Measurements from ENCODE around the gene BOD1.
"Not testable (repeated sequence)": the region's sequence is repeated elsewhere in the genome, so short reads cannot be mapped to it uniquely, and the experiment has no call there.

BOD1 gene

GRCh38 chr5:173590436-173591055 is 25.9 kb downstream of the BOD1 start:
- no peak overlapping the region for H3K4me3 ChIP-seq (ENCODE audit: low read length, poor library complexity, severe bottlenecking)
- H3K27me3 ChIP-seq (ENCODE audit: insufficient read depth, low read length, poor library complexity, severe bottlenecking): no peaks in the 10 kb centered on the region
- TF ChIP-seq EZH2phosphoT487 (IDR thresholded peaks at IDR 0.05; ENCODE audit: borderline replicate concordance) (no peak), CTCF (conservative IDR thresholded peaks at IDR 0.05; ENCODE audit: low read length) (no peak)
- H3K36me3 ChIP-seq (ENCODE audit: insufficient read depth, low read length): no peaks in the 10 kb centered on the region
- peaks cover 11% of the 10 kb centered on the region; the same call in 1 of the 2 replicates for H3K9me3 ChIP-seq (ENCODE audit: insufficient read depth, low read depth, low read length)
- H3K79me2 ChIP-seq (ENCODE audit: insufficient read depth, low read length): no peaks in the 10 kb centered on the region
- H3K9me2 ChIP-seq (replicated peaks; ENCODE audit: low read depth, low read length): no peaks in the 10 kb centered on the region
- no peak overlapping the region for H3K4me2 ChIP-seq (ENCODE audit: low read depth, low read length, poor library complexity, severe bottlenecking)
- no peaks in the 10 kb centered on the region for H3F3A ChIP-seq (ENCODE audit: low read depth)
- H4K20me1 ChIP-seq (ENCODE audit: insufficient read depth, low read length, poor library complexity, severe bottlenecking): no peaks in the 10 kb centered on the region
- H3K9ac ChIP-seq (ENCODE audit: low read depth, low read length, poor library complexity, severe bottlenecking): no peak overlapping the region
- no peaks in the 10 kb centered on the region for H3K4me1 ChIP-seq (ENCODE audit: insufficient read depth, low read length, poor library complexity, severe bottlenecking)
- H2AFZ ChIP-seq (ENCODE audit: low read length): no peak overlapping the region

GRCh38 chr5:173586133-173586532 is 30.3 kb downstream of the BOD1 start:
- H3K79me2 ChIP-seq (ENCODE audit: insufficient read depth, low read length); H3K9me3 ChIP-seq (ENCODE audit: insufficient read depth, low read depth, low read length); H3F3A ChIP-seq (ENCODE audit: low read depth); H4K20me1 ChIP-seq (ENCODE audit: insufficient read depth, low read length, poor library complexity, severe bottlenecking); H3K36me3 ChIP-seq (ENCODE audit: insufficient read depth, low read length); H2AFZ ChIP-seq (ENCODE audit: low read length); H3K27me3 ChIP-seq (ENCODE audit: insufficient read depth, low read length, poor library complexity, severe bottlenecking); H3K4me3 ChIP-seq (ENCODE audit: low read length, poor library complexity, severe bottlenecking); H3K9me2 ChIP-seq (replicated peaks; ENCODE audit: low read depth, low read length); H3K4me2 ChIP-seq (ENCODE audit: low read depth, low read length, poor library complexity, severe bottlenecking); H3K4me1 ChIP-seq (ENCODE audit: insufficient read depth, low read length, poor library complexity, severe bottlenecking); H3K9ac ChIP-seq (ENCODE audit: low read depth, low read length, poor library complexity, severe bottlenecking): not testable (repeated sequence)

GRCh38 chr5:173583346-173583745 is 33.1 kb downstream of the BOD1 start:
- H3K9me3 ChIP-seq (ENCODE audit: insufficient read depth, low read depth, low read length): no peaks in the 10 kb centered on the region
- TF ChIP-seq EZH2phosphoT487 (IDR thresholded peaks at IDR 0.05; ENCODE audit: borderline replicate concordance): no peak
- TF ChIP-seq CTCF (conservative IDR thresholded peaks at IDR 0.05; ENCODE audit: low read length): no peak
- H3K4me2 ChIP-seq (ENCODE audit: low read depth, low read length, poor library complexity, severe bottlenecking): no peak overlapping the region

More at GRCh38 chr5:173583346-173583745, 33.1 kb downstream of the BOD1 start:
- Histone ChIP-seq H3F3A (ENCODE audit: low read depth) (no peaks in the 10 kb centered on the region), H3K9me2 (replicated peaks; ENCODE audit: low read depth, low read length) (no peaks in the 10 kb centered on the region), H3K4me1 (ENCODE audit: insufficient read depth, low read length, poor library complexity, severe bottlenecking) (no peaks in the 10 kb centered on the region), H3K27me3 (ENCODE audit: insufficient read depth, low read length, poor library complexity, severe bottlenecking) (no peaks in the 10 kb centered on the region), H2AFZ (ENCODE audit: low read length) (no peak overlapping the region), H3K9ac (ENCODE audit: low read depth, low read length, poor library complexity, severe bottlenecking) (no peak overlapping the region), H4K20me1 (ENCODE audit: insufficient read depth, low read length, poor library complexity, severe bottlenecking) (no peaks in the 10 kb centered on the region), H3K4me3 (ENCODE audit: low read length, poor library complexity, severe bottlenecking) (no peak overlapping the region), H3K36me3 (ENCODE audit: insufficient read depth, low read length) (no peaks in the 10 kb centered on the region), H3K79me2 (ENCODE audit: insufficient read depth, low read length) (no peaks in the 10 kb centered on the region)
